IMR-90 (cell line): ENCODE results near the gene SMYD2. TPM values are rescaled to one million over a fixed set of nuclear protein-coding genes. Genes with fewer than 3 reads are reported as not detected.

Source experiments
- ATAC-seq: fragments of 200-7000 bp; cut with Tn5 transposase; 2 replicates; pipeline ENCODE4 v1.9.1; 2020; ENCODE audit warnings: low read depth, mild to moderate bottlenecking, moderate library complexity
- BruUV-seq: library from RNA; stranded (reverse); fragments of 400-500 nt; replicated peaks from 2 replicates; lab custom pipeline; 2021; lab: Mats Ljungman, UMichigan
- CTCF ChIA-PET: fragments of 300-600 bp; formaldehyde crosslinking; extraction: SDS; loops from one replicate; lab custom pipeline; 2021; ENCODE audit warnings: antibody characterized with exemption; lab: Yijun Ruan, JAX
- POLR2A ChIA-PET: fragments of 300-600 bp; sonication (Branson Sonifier 250); formaldehyde crosslinking; loops from one replicate; lab custom pipeline; 2022; ENCODE audit warnings: antibody characterized with exemption; ENCODE audit not compliant: unreplicated experiment; lab: Charles Lee
- DNase-seq: peaks from one replicate; pipeline ENCODE4 v3.0.0; 2013
- H2AFZ ChIP-seq: replicated peaks from 2 replicates; pipeline ENCODE3; 2013; ENCODE audit warnings: low read length, mild to moderate bottlenecking; ENCODE audit not compliant: poor library complexity
- H2AK5ac ChIP-seq: 2 replicates; pipeline ENCODE4 v1.6.1; 2013; ENCODE audit warnings: low read depth, low read length, inconsistent platforms
- H2AK9ac ChIP-seq: replicated peaks from 2 replicates; pipeline ENCODE3; 2013; ENCODE audit warnings: mild to moderate bottlenecking, low read depth, low read length, moderate library complexity; ENCODE audit not compliant: poor library complexity
- H2BK120ac ChIP-seq: 2 replicates; pipeline ENCODE4 v1.6.1; 2013; ENCODE audit warnings: low read depth, low read length, inconsistent platforms
- H2BK15ac ChIP-seq: 3 replicates; pipeline ENCODE4 v1.6.1; 2013; ENCODE audit warnings: low read depth, low read length, inconsistent platforms
- H2BK20ac ChIP-seq: 2 replicates; pipeline ENCODE4 v1.6.1; 2013; ENCODE audit warnings: low read depth, mild to moderate bottlenecking, inconsistent platforms, low read length, moderate library complexity
- H2BK5ac ChIP-seq: 2 replicates; pipeline ENCODE4 v1.6.1; 2013; ENCODE audit warnings: mild to moderate bottlenecking, low read depth, low read length, inconsistent platforms; ENCODE audit not compliant: poor library complexity, severe bottlenecking
- H3K14ac ChIP-seq: replicated peaks from 2 replicates; pipeline ENCODE4 v1.6.1; 2013; ENCODE audit warnings: low read depth, low read length, inconsistent platforms
- H3K18ac ChIP-seq: 2 replicates; pipeline ENCODE4 v1.6.1; 2013; ENCODE audit warnings: low read depth, low read length, control low read depth
- H3K23ac ChIP-seq: 2 replicates; pipeline ENCODE4 v1.6.1; 2013; ENCODE audit warnings: low read depth, low read length, inconsistent platforms
- H3K27ac ChIP-seq: 2 replicates; pipeline ENCODE4 v1.5.1; 2013; ENCODE audit warnings: mild to moderate bottlenecking, control low read depth, low read length; ENCODE audit not compliant: insufficient read depth
- H3K27me3 ChIP-seq: 2 replicates; pipeline ENCODE4 v1.6.1; 2013; ENCODE audit warnings: low read length; ENCODE audit not compliant: control insufficient read depth, insufficient read depth
- H3K36me3 ChIP-seq: 2 replicates; pipeline ENCODE4 v1.6.1; 2013; ENCODE audit warnings: low read length, mixed read lengths; ENCODE audit not compliant: control insufficient read depth, insufficient read depth
- H3K4ac ChIP-seq: 2 replicates; pipeline ENCODE4 v1.6.1; 2013; ENCODE audit warnings: low read depth, low read length, inconsistent platforms
- H3K4me1 ChIP-seq: 2 replicates; pipeline ENCODE4 v1.6.1; 2013; ENCODE audit warnings: low read length, mixed read lengths; ENCODE audit not compliant: control insufficient read depth, insufficient read depth
- H3K4me2 ChIP-seq: 2 replicates; pipeline ENCODE4 v1.6.1; 2013; ENCODE audit warnings: low read depth, mild to moderate bottlenecking, control low read depth, low read length, moderate library complexity
- H3K4me3 ChIP-seq: 2 replicates; pipeline ENCODE4 v1.5.1; 2013; ENCODE audit warnings: low read depth, mild to moderate bottlenecking, control low read depth, low read length, moderate library complexity; ENCODE audit not compliant: insufficient read depth
- H3K56ac ChIP-seq: 2 replicates; pipeline ENCODE4 v1.6.1; 2013; ENCODE audit warnings: low read length, inconsistent platforms; ENCODE audit not compliant: insufficient read depth; ENCODE audit errors: extremely low read depth
- H3K79me1 ChIP-seq, 2 experiments: 2 replicates each; pipeline ENCODE4 v1.6.1; 2013; ENCODE audit warnings: low read length in 2 of 2, inconsistent platforms in 1 of 2, low read depth in 1 of 2
- H3K9ac ChIP-seq: 2 replicates; pipeline ENCODE4 v1.6.1; 2013; ENCODE audit warnings: low read depth, low read length, control low read depth
- H3K9me1 ChIP-seq: 2 replicates; pipeline ENCODE4 v1.6.1; 2013; ENCODE audit warnings: low read length, inconsistent platforms; ENCODE audit not compliant: insufficient read depth
- H3K9me3 ChIP-seq: 2 replicates; pipeline ENCODE4 v1.6.1; 2013; ENCODE audit warnings: low read length; ENCODE audit not compliant: control insufficient read depth, insufficient read depth
- H4K20me1 ChIP-seq: 2 replicates; pipeline ENCODE4 v1.6.1; 2013; ENCODE audit warnings: low read length, inconsistent platforms; ENCODE audit not compliant: insufficient read depth
- H4K5ac ChIP-seq: 2 replicates; pipeline ENCODE4 v1.6.1; 2013; ENCODE audit warnings: mild to moderate bottlenecking, low read depth, low read length, control low read depth
- H4K8ac ChIP-seq, 2 experiments: 2 replicates each; pipeline ENCODE4 v1.6.1; 2013; ENCODE audit warnings: low read depth in 2 of 2, low read length in 2 of 2, control low read depth in 1 of 2, inconsistent platforms in 1 of 2
- H4K91ac ChIP-seq: 2 replicates; pipeline ENCODE4 v1.6.1; 2013; ENCODE audit warnings: low read depth, low read length, inconsistent platforms; ENCODE audit not compliant: insufficient read depth
- MAFK ChIP-seq: IDR thresholded peaks from 2 replicates; pipeline ENCODE4 v1.6.1; 2012; ENCODE audit warnings: low read depth, low read length, improper control_type of control experiment
- SMC3 ChIP-seq: fragments of 150-350 bp; IDR thresholded peaks from 2 replicates; pipeline ENCODE4 v1.6.1; 2016; ENCODE audit warnings: low read depth, mild to moderate bottlenecking, antibody characterized with exemption, low read length, moderate library complexity
- WGBS, 2 experiments: methylation state at CpG; one replicate each; pipeline versions ENCODE4 v1.1.5 to v1.1.7; 2013; ENCODE audit warnings: missing lambda C conversion rate in 2 of 2; ENCODE audit not compliant: insufficient read length in 1 of 2; ENCODE audit errors: extremely low coverage in 2 of 2; 5-methylcytosine and 5-hydroxymethylcytosine counted together
- dilution Hi-C: fragments of 300-500 bp; cut with HindIII; formaldehyde crosslinking; loops from one replicate; pipeline ENCODE4 v1.14.3; 2018; ENCODE audit warnings: low sequenced_read_pairs; ENCODE audit not compliant: unreplicated experiment
- in situ Hi-C: fragments of 300-500 bp; cut with MboI; formaldehyde crosslinking; loops from 3 replicates; pipeline ENCODE4 v1.14.3; 2019; ENCODE audit warnings: low sequenced_read_pairs, inconsistent platforms, mixed read lengths
- intact Hi-C: fragments of 100-400 bp; cut with micrococcal nuclease; formaldehyde crosslinking; loops from 2 replicates; pipeline ENCODE4 v1.10.0; 2022
- polyA plus RNA-seq, 3 experiments: library from polyadenylated mRNA; depleted of rRNA; stranded (reverse); fragments of >200 nt; gene quantifications; 2 replicates each; pipeline ENCODE4 v1.2.3, GENCODE V29; 2012; ENCODE audit warnings: low replicate concordance in 1 of 3
- total RNA-seq: library from RNA; depleted of rRNA; stranded (reverse); fragments of >200 nt; gene quantifications from 2 replicates; pipeline ENCODE4 v1.2.3, GENCODE V29; 2012

Gene SMYD2
- total and polyA plus RNA-seq, 2 of the 4 experiments (the other 2 are of a cell fraction), result 32.7 to 61.7 TPM

GRCh38 chr1:214260561-214261205, 20.3 kb upstream of the SMYD2 start:
- TF ChIP-seq SMC3, result no peak
- TF ChIP-seq MAFK, result peak; percentile 41; the same call in 1 of the 2 replicates
- Histone ChIP-seq H3K14ac (no peak overlapping the region), H3K9me3 (no peaks in the 10 kb centered on the region), H3K18ac (no peak overlapping the region), H2BK20ac (no peak overlapping the region), H4K5ac (no peak overlapping the region), H3K9me1 (0 out of 2 replicates have a peak, but pooled peaks cover 3% of the 10 kb centered on the region), H3K36me3 (no peaks in the 10 kb centered on the region), H3K4me2 (no peak overlapping the region), H3K23ac (no peak overlapping the region), H2BK120ac (no peak overlapping the region), H3K27ac (no peak overlapping the region), H2BK5ac (no peak overlapping the region), H3K4me1 (peaks cover 4% of the 10 kb centered on the region; the same call in 1 of the 2 replicates), H3K4ac (no peak overlapping the region), H2BK15ac (no peak overlapping the region), H4K8ac (no peak overlapping the region), H3K79me1 (no peaks in the 10 kb centered on the region), H4K20me1 (no peaks in the 10 kb centered on the region), H3K27me3 (peaks cover 11% of the 10 kb centered on the region), H2AK5ac (no peak overlapping the region), H2AFZ (no peak overlapping the region), H3K9ac (no peak overlapping the region), H3K56ac (no peak overlapping the region), H2AK9ac (no peak overlapping the region), H4K91ac (no peak overlapping the region), H3K4me3 (no peak overlapping the region)
- in situ Hi-C loops (no loop called here), intact Hi-C loops (loop anchor here (1.0 to 2.0 kb wide), 2 partner anchors 46 to 69 kb away; no protein-coding TSS in a partner anchor), dilution Hi-C loops (no loop called here)
- CTCF ChIA-PET, result interaction anchor here (0.8 to 2.4 kb wide), 18 partner anchors 9 to 367 kb away, joined by 3 to 79 read pairs (median 5); no protein-coding TSS in a partner anchor
- no peak for DNase-seq
- BruUV-seq, result no TSS peak
- no peak for ATAC-seq
- WGBS, 2 experiments, result 90% methylated on average over 3 of the region's 3 CpGs; no CpG with 5 or more reads in 1 of the 2 experiments
- POLR2A ChIA-PET, result no interaction called here
